ENCODE data around the gene RPRD1B. TPM values are rescaled to one million over a fixed set of nuclear protein-coding genes. Genes with fewer than 3 reads are reported as not detected.

Gene RPRD1B
- total and polyA plus RNA-seq, 2 of the 8 experiments (the other 6 are each of a cell fraction or from before 2014, with no cell fraction given): 10.3 to 20.9 TPM

DNA sequence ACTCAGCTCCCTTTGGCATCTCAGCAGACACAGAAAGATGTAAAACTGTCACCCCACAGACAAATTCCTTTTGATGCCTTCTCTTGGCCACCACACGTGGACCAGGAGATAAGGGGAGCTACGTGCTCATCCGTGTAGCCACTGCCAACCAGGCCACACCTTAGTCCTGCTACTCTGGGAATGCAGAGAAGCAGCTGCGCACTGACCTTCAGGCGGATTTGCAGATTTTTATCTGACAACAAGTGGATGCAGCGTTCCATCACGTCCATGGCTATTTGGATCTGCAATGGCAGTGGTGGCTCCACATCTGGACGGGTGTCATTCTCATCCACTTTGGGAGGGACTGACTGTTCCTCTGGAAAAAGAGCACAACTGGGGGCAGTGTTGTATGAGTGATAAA is 31.1 kb upstream of the RPRD1B start:
- no peak overlapping the region for H3K27ac ChIP-seq (ENCODE audit: low read depth, low read length)
- no peak overlapping the region for H2BK120ac ChIP-seq (replicated peaks; ENCODE audit: low read depth, low read length)
- no peak overlapping the region for H2BK20ac ChIP-seq (ENCODE audit: low read length)
- TF ChIP-seq GTF2F1 (IDR thresholded peaks at IDR 0.05; ENCODE audit: borderline replicate concordance, low read depth, low read length) (no peak), EGR1 (IDR thresholded peaks at IDR 0.05; ENCODE audit: borderline replicate concordance, low read depth, low read length) (no peak), SIN3A (conservative IDR thresholded peaks at IDR 0.05 in 1 of 2, IDR thresholded peaks at IDR 0.05 in 1 of 2; ENCODE audit: low read depth in 1 of 2, low read length in 2 of 2) (no peak), KDM4A (IDR thresholded peaks at IDR 0.05; ENCODE audit: low read depth, low read length, severe bottlenecking) (no peak), NRF1 (IDR thresholded peaks at IDR 0.05; ENCODE audit: low read depth, low read length) (no peak), RBBP5 (IDR thresholded peaks at IDR 0.05; ENCODE audit: borderline replicate concordance, low read depth, low read length) (no peak), MAFK (IDR thresholded peaks at IDR 0.05; ENCODE audit: low read depth, low read length) (no peak), RAD21 (IDR thresholded peaks at IDR 0.05 in 1 of 2, conservative IDR thresholded peaks at IDR 0.05 in 1 of 2; ENCODE audit: low read depth in 2 of 2, low read length in 2 of 2) (no peak)
- no peaks in the 10 kb centered on the region for H4K20me1 ChIP-seq (replicated peaks in 1 of 2; ENCODE audit: control insufficient read depth in 1 of 2, insufficient read depth in 2 of 2, low read length in 2 of 2)
- no peak overlapping the region for H2BK5ac ChIP-seq (ENCODE audit: low read depth, low read length)
- H4K91ac ChIP-seq (replicated peaks; ENCODE audit: insufficient read length, low read length): no peak overlapping the region
- FAIRE-seq (no peak), DNase-seq (ENCODE audit: low read depth in 1 of 2, low spot score in 2 of 2) (no peak)
- H3K4ac ChIP-seq (replicated peaks; ENCODE audit: insufficient read length, low read depth, low read length): no peak overlapping the region
- no peak overlapping the region for H3K23ac ChIP-seq (ENCODE audit: insufficient read length)
- WGBS, 2 experiments (ENCODE audit: extremely low coverage in 1 of 2, insufficient coverage in 1 of 2, insufficient read length in 1 of 2, insufficient replicate concordance in 2 of 2, low coverage in 1 of 2, low lambda C conversion rate in 2 of 2, missing lambda C conversion rate in 1 of 2): 97% methylated on average over 8 of the region's 8 CpGs; no CpG with 5 or more reads in 1 of the 2 experiments
- ChIA-PET CTCF (ENCODE audit: partially characterized antibody) (interaction anchor here (1.1 to 1.2 kb wide), 2 partner anchors 10 to 33 kb away, joined by 3 to 4 read pairs; no protein-coding TSS in a partner anchor), POLR2A (ENCODE audit: partially characterized antibody) (interaction anchor here (0.6 kb wide), 1 partner anchor 81 kb away, joined by 3 read pairs; no protein-coding TSS in a partner anchor)
- H2AFZ ChIP-seq (ENCODE audit: low read length): no peak overlapping the region
- H3K79me2 ChIP-seq (ENCODE audit: control insufficient read depth in 1 of 2, insufficient read depth in 2 of 2, low read length in 2 of 2): no peaks in the 10 kb centered on the region; a peak in 1 of 4 replicates
- no peak overlapping the region for H4K5ac ChIP-seq (ENCODE audit: insufficient read length, low read depth, low read length)
- no peak overlapping the region for H2BK12ac ChIP-seq (ENCODE audit: low read depth, low read length)
- no peak overlapping the region for H2BK15ac ChIP-seq (ENCODE audit: low read length)
- no peak overlapping the region for H3K4me2 ChIP-seq (ENCODE audit: insufficient read depth in 1 of 2, low read depth in 2 of 2, low read length in 2 of 2)
- no peaks in the 10 kb centered on the region for H3K23me2 ChIP-seq (ENCODE audit: low read depth, low read length)
- no peak overlapping the region for H4K8ac ChIP-seq (ENCODE audit: extremely low read depth, insufficient read depth, low read length)
- no peak overlapping the region for H3K4me3 ChIP-seq (ENCODE audit: extremely low read depth in 1 of 4, insufficient read depth in 2 of 4, low read depth in 3 of 4, low read length in 4 of 4)
- H3K4me1 ChIP-seq (replicated peaks in 1 of 4; ENCODE audit: control insufficient read depth in 3 of 4, insufficient read depth in 4 of 4, low read length in 3 of 4): no peaks in the 10 kb centered on the region
- H3K56ac ChIP-seq (replicated peaks; ENCODE audit: insufficient read length, low read depth, low read length): no peak overlapping the region
- H3K27me3 ChIP-seq (replicated peaks in 1 of 4; ENCODE audit: control insufficient read depth in 3 of 4, extremely low read depth in 1 of 4, insufficient read depth in 3 of 4, low read length in 3 of 4): no peaks in the 10 kb centered on the region
- H3K9me3 ChIP-seq (ENCODE audit: insufficient read depth in 2 of 2, low read depth in 1 of 2, low read length in 1 of 2): no peaks in the 10 kb centered on the region
- H3K9ac ChIP-seq (replicated peaks in 1 of 4; ENCODE audit: extremely low read depth in 1 of 4, low read depth in 3 of 4, low read length in 3 of 4): no peak overlapping the region
- peaks cover 4% of the 10 kb centered on the region for H3K79me1 ChIP-seq (ENCODE audit: low read depth, low read length)
- H3K18ac ChIP-seq (ENCODE audit: extremely low read depth, low read length): no peak overlapping the region
- H2AK5ac ChIP-seq (ENCODE audit: low read depth, low read length): no peak overlapping the region
- no peak overlapping the region for H3K14ac ChIP-seq (ENCODE audit: insufficient read length)
- H3K36me3 ChIP-seq (ENCODE audit: control insufficient read depth in 2 of 4, insufficient read depth in 4 of 4, low read length in 3 of 4): peaks cover 19 to 74% (median 51%) of the 10 kb centered on the region in 4 experiments
